ENCODE results near the gene PTPRN2.

The PTPRN2 gene

GRCh38 chr7:157801971-157802675 lies 785.5 kb downstream of the PTPRN2 start:
- DNase-seq: no peak
- in situ Hi-C loops (cut with MboI; ENCODE audit: low pct_unique_long_range_greater_than_20kb, low sequenced_read_pairs): no loop called here

DNA sequence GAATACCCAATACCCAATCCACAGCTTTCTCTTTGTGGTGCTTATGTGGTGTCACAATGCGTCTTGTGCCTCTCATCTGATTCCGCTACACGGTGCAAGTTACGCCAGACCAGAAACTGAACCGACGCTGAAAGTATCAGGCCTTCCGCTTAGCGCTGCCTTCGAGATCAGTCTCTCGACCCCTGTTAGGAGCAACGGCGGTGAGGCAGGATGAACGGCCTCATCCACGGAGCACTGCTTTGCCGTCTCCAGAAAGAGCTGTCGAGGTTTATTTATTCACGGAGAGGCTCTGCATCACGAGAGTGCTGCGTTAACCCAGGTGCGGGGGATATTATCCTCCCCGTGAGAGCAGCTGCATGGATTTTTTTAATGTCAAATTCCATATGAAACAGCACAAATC lies 786.5 kb downstream of the PTPRN2 start:
- no peak for DNase-seq
- in situ Hi-C loops (cut with MboI; ENCODE audit: low pct_unique_long_range_greater_than_20kb, low sequenced_read_pairs): no loop called here

- DNase-seq: no peak
- in situ Hi-C loops (cut with MboI; ENCODE audit: low pct_unique_long_range_greater_than_20kb, low sequenced_read_pairs): no loop called here
These were observed 787.3 kb downstream of the PTPRN2 start for GRCh38 chr7:157800281-157800680.

GRCh38 chr7:157799076-157799685 lies 788.4 kb downstream of the PTPRN2 start:
- in situ Hi-C loops (cut with MboI; ENCODE audit: low pct_unique_long_range_greater_than_20kb, low sequenced_read_pairs): no loop called here
- DNase-seq: no peak

DNA sequence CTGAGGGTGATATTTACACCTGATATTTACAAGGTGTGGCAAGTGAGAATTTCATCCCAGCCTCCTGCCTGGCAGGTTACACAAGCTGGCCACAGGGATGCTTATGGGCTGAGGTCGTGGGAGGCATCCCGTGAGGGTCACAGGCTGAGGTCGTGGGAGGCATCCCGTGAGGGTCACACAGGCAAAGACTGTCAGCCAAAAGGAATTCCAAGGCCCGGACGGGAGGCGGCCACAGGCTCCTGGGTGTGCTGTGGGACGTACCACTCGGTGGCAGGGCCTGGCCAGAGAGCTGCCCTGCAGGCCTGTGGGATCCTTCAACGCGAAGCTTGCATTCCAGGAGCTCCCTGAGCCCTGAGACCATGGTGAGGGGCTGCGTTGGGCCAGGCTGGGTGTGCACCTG lies 790.3 kb downstream of the PTPRN2 start:
- DNase-seq: no peak
- in situ Hi-C loops (cut with MboI; ENCODE audit: low pct_unique_long_range_greater_than_20kb, low sequenced_read_pairs): no loop called here

DNA sequence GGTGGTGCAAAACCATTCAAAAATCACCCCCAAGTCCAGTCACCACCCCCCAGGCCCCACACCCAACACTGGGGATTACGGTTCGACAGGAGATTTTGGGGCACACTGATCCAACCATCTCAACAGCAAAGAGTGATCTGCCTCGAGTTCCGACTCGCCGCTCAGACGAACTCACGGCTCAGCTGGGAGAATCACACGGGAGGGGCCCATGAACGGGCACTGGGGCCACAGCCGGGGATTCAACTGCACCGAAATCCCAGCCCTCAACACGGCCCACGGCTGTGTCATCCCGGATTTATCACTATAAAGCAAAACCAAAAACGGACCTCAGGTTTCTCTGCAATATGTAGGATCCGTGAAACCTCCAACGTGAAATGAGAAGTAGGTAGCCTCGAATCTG lies 790.8 kb downstream of the PTPRN2 start:
- in situ Hi-C loops (cut with MboI; ENCODE audit: low pct_unique_long_range_greater_than_20kb, low sequenced_read_pairs): no loop called here
- DNase-seq: no peak

GRCh38 chr7:157795643-157796042 lies 792.0 kb downstream of the PTPRN2 start:
- in situ Hi-C loops (cut with MboI; ENCODE audit: low pct_unique_long_range_greater_than_20kb, low sequenced_read_pairs): no loop called here
- no peak for DNase-seq

GRCh38 chr7:157795199-157795598 lies 792.4 kb downstream of the PTPRN2 start:
- in situ Hi-C loops (cut with MboI; ENCODE audit: low pct_unique_long_range_greater_than_20kb, low sequenced_read_pairs): no loop called here
- no peak for DNase-seq

GRCh38 chr7:157794746-157795065 lies 792.9 kb downstream of the PTPRN2 start:
- DNase-seq: no peak
- in situ Hi-C loops (cut with MboI; ENCODE audit: low pct_unique_long_range_greater_than_20kb, low sequenced_read_pairs): no loop called here

GRCh38 chr7:157793973-157794745 lies 793.5 kb downstream of the PTPRN2 start:
- in situ Hi-C loops (cut with MboI; ENCODE audit: low pct_unique_long_range_greater_than_20kb, low sequenced_read_pairs): no loop called here
- no peak for DNase-seq

DNA sequence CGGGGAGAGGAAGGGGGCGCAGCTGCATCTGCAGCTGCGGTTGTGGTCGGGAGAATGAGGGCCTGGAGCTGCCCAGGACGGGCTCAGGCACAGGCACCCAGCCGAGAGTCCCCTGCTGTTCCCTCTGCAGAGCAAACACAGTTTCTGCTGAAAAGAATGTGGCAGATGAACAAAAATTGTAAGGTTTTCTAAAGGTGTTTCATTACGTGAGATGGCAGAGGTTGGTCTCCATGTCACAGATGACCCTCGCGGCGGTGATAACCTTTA lies 794.6 kb downstream of the PTPRN2 start:
- in situ Hi-C loops (cut with MboI; ENCODE audit: low pct_unique_long_range_greater_than_20kb, low sequenced_read_pairs): no loop called here
- no peak for DNase-seq

DNA sequence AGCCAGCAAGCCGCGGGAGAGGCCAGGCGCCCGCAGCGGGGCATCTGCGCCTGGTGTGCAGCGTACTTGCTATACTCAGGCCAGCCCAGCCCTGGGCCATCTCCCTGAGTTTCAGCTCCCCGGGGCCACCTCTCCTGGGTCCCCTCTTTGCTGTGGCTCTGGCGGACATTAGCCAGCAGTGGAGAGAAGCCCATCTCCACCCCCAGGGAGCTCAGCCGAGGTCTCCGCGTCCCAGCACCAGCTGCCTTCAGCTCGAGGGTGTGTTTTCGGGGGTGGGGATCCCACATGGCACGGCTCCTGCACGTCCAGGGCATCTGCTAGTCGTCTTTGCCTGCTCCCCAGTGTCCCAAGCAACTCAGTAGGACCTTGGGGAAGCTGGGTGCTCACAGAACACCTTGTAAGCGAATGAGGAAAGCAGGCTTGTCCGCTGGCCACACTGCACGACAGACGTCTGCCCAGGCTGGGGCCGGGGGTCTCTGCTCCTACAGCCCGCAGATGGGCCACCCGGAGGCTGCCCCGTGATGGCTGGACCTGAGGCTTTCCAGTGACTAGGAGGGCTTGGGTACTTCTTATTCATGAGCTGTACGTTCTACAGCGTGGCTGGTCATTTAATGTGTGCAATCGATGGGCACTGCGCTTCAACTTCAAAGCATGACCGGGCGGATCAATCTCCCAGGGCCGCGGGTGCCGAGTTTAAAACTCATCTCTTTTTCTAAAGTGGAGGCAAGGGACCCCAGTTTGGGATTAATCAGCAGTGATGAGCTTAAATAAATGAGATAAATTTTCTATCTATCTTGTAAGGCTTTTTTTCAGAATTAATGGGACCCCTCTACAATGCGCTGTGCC lies 795.2 kb downstream of the PTPRN2 start:
- in situ Hi-C loops (cut with MboI; ENCODE audit: low pct_unique_long_range_greater_than_20kb, low sequenced_read_pairs): no loop called here
- DNase-seq: no peak

DNA sequence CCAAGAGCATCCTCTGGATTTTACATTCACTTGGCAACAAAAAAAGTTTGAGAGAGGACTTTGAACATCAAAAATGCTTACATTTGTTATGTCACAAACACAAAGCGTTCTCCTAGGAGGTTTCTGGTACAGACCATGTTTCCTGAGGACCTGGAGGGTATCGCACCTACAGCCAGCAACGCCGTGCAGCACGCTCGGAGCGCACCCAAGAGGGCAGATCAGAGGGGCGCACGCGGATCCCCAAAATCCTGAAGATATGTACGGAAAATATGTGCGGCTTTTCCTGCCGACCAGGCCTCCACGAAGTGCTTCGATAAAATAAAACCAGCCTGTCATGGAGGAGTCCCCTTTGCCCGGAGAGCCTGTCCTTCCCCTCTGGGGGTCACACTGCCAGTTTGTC lies 796.0 kb downstream of the PTPRN2 start:
- in situ Hi-C loops (cut with MboI; ENCODE audit: low pct_unique_long_range_greater_than_20kb, low sequenced_read_pairs): no loop called here
- no peak for DNase-seq

- in situ Hi-C loops (cut with MboI; ENCODE audit: low pct_unique_long_range_greater_than_20kb, low sequenced_read_pairs): no loop called here
- DNase-seq: no peak
These were observed 796.4 kb downstream of the PTPRN2 start for GRCh38 chr7:157791261-157791660.

GRCh38 chr7:157789942-157790341 lies 797.7 kb downstream of the PTPRN2 start:
- no peak for DNase-seq
- in situ Hi-C loops (cut with MboI; ENCODE audit: low pct_unique_long_range_greater_than_20kb, low sequenced_read_pairs): no loop called here

- no peak for DNase-seq
- in situ Hi-C loops (cut with MboI; ENCODE audit: low pct_unique_long_range_greater_than_20kb, low sequenced_read_pairs): no loop called here
These were observed 798.5 kb downstream of the PTPRN2 start for GRCh38 chr7:157789094-157789493.

GRCh38 chr7:157788573-157788972 lies 799.0 kb downstream of the PTPRN2 start:
- in situ Hi-C loops (cut with MboI; ENCODE audit: low pct_unique_long_range_greater_than_20kb, low sequenced_read_pairs): no loop called here
- DNase-seq: no peak

- in situ Hi-C loops (cut with MboI; ENCODE audit: low pct_unique_long_range_greater_than_20kb, low sequenced_read_pairs): no loop called here
- no peak for DNase-seq
These were observed 800.3 kb downstream of the PTPRN2 start for GRCh38 chr7:157787275-157787701.

- no peak for DNase-seq
- in situ Hi-C loops (cut with MboI; ENCODE audit: low pct_unique_long_range_greater_than_20kb, low sequenced_read_pairs): no loop called here
These were observed 801.0 kb downstream of the PTPRN2 start for GRCh38 chr7:157786375-157787274.
